ENCODE results near the gene CCDC102B.

GRCh38 chr18:68948622-68949021 lies 150.7 kb downstream of the CCDC102B start:
- TF ChIP-seq POLR2A (IDR thresholded peaks at IDR 0.05; ENCODE audit: low read depth, low read length): no peak
- no peak for TF ChIP-seq POLR2AphosphoS5 (IDR thresholded peaks at IDR 0.05; ENCODE audit: low read depth, low read length)

All from GM12892 (cell line).